HG02588 (cell line): Measurements from ENCODE around the gene MCEE.
A peak's percentile ranks its signal among the peaks of the same experiment; 100 is the strongest.
"Not testable (repeated sequence)": the region's sequence is repeated elsewhere in the genome, so short reads cannot be mapped to it uniquely, and the experiment has no call there.

ENCODE experiments used
- ATAC-seq: cut with Tn5 transposase; IDR thresholded peaks from one replicate; pipeline ENCODE4 v1.9.1; 2021; ENCODE audit warnings: mild to moderate bottlenecking, moderate library complexity; ENCODE audit not compliant: unreplicated experiment

Gene MCEE

DNA sequence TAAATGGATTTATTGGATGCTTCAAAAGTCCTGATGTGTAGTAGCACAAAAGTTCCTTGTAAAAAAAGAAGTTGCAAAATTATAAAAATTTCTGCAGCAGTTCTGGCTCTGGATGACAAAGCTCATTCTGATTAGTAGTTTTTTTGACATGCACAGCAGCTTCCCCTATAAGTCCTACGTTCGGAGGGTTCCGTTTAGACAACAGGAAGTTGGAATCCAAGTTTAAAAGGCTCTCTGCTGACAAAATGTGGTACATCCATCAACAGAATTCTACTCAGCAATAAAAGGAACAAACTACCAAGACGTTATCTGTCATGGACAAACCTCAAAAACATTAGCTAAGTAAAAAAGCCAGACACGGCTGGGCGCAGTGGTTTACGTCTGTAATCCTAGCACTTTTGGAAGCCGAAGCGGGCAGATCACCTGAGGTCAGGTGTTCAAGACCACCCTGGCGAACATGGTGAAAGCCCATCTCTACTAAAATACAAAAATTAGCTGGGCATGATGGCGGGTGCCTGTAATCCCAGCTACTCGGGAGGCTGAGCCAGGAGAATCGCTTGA is 46.2 kb downstream of the MCEE start:
- ATAC-seq, result not testable (repeated sequence)

DNA sequence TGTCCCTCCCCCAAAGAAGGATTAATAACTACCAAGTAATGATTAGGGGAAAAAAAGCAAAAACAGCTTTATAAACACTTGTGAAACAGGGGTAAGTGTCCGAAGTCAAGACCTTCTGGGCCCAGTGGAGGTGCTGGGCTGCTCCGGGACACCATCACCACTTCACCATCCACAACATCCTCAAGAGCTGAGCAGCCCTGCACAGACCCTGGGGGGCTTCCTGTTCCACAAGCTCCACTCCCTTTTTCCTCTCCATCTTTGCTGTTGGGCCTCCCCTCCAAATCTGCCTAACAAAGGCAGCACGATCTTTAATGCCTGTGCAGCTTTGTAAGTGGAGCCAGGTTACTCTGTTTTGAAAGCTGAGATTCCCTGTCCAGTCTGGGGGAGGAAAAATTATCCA is 46.7 kb downstream of the MCEE start:
- not testable (repeated sequence) for ATAC-seq

DNA sequence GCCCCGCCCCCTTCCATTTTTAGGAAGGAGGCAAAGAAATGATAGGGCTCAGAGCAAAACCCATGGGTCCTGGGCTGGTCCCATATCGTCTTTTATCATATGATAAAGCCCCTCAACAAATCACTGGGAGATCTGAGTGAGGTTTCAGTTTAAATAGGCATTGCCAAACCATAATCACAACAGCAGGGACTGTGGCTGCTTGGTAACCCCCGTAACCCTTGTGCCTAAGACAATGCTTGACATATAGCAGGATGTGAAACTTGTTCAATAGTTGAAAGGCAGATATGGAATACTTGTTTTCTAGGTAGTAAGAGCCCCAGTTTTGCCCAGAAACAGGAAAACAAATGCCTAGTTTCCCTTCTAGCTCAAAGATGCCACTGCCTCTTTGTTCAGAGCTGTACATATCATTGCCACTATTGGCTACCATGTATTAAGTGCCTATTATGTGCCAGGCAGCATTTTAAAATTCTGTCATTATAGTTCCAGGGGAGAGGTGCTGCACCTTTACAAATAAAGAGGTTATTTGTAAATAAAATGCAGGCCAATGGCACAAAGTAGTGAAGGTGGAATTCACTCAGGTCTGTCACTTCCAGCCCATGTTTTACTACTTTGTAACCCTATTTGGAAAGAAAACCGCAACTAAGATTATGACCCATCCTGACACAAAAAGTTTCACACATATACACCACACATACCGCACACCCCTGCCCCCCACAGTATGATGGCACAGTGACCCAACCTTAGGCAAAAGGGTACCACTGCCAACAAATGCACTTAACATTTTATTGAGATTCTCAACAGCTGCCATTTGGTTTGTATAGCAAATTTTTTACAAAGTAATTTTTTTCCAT is 47.4 kb downstream of the MCEE start:
- ATAC-seq, result no peak

DNA sequence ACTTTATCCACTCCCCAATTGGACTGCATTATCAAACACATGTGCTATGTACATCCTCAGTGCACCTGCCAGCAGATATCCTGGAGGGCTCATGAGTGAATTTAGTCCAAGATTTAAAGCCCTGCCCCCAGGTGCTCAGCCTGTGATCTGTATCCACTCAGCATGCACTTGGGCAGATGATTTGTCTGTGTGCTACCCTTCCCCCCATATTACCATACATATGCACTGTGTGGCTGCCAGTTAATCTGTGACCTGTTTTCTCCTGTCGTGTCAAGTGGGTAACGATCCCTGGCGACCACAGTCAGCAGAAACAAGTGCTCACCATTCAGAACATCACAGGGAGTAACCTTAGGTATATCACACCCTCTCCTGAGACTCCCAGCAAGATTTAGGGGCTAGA is 51.4 kb downstream of the MCEE start:
- no peak for ATAC-seq

DNA sequence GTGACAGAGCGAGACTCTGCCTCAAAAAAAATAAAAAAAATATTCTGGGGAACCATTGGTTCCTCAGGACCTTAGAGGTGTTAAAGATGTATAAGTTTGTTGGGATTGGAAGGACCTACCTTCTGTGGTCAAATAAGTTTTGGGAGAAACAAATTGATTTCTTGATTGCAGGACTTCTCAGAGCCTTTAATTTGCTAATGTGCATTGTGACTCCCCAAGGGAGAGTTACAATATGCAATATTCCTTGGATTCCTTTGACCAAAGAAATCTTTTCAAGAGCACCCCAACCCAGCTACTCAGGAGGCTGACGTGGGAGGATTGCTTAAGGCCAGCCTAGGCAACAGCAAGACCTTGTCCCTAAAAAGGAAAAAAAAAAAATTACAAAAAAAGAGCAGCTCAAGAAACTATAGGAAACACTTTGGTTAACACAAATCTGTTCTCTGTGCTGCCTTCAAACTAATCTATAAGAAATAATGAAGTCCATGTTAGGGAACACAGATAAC is 55.1 kb downstream of the MCEE start:
- ATAC-seq, result no peak

DNA sequence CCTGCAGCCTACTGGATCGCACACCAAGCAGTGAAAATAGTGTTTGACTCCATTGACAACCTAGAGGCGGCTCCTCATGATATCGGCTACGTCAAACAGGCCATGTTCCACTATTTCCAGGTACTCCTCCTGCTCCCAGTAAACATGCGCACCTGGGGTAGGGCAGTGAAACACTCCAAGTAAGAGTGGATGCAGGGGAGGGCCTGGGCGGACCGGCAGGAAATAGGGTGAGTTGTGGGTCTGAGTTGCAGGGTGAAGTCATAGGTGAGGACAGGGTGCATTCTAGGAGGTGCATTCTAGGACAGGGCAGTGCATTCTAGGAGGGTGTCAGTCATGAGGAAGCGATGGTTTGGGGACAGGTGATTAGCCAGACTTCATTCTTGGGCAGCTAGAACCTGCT is 56.6 kb downstream of the MCEE start:
- no peak for ATAC-seq

DNA sequence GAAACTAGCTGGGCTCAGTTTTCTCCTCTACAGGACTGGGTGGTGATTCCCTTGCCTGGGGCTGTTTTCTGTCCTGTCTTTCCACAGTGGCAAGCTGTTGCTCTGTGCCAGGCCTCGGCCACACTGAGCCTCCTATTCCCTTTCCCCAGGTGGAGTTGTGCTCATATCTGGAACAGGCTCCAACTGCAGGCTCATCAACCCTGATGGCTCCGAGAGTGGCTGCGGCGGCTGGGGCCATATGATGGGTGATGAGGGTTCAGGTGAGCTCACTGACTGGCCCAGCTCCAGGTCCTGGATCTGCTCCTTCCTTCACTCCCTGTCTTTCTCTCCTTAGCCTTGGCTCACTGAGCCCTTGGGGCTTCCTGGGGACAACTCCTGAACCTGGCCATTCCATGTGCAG is 57.5 kb downstream of the MCEE start:
- no peak for ATAC-seq

DNA sequence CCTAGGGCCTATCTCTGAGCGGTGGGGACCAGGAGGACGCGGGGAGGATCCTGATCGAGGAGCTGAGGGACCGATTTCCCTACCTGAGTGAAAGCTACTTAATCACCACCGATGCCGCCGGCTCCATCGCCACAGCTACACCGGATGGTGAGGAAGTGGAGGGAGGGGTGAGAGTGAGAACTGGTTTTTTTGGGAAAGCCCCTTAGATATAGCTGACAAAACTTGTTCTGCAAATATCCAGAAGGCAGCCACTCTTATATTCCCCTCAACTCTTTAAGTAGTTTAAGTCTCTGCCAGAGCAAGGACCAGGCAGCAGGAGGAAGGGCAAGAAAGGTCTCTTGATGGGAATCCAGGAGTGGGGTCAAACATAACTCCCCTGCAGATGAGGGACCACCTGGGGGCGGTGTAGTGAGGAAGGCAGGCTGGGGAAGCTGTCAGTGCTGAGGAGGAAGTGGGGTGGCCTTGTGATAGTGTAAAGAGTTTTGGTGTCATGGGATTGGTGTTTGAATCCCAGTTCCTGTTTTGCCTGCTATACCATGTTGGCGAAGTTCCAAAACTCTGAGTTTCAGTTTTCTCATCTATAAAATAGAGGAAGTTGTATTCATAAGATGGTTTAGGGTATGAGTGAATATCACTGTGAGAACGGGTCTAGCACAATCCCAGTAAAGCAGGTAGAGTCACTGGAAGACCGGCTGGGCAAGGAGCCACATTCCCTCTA is 58.2 kb downstream of the MCEE start:
- ATAC-seq, result peak; percentile 38

DNA sequence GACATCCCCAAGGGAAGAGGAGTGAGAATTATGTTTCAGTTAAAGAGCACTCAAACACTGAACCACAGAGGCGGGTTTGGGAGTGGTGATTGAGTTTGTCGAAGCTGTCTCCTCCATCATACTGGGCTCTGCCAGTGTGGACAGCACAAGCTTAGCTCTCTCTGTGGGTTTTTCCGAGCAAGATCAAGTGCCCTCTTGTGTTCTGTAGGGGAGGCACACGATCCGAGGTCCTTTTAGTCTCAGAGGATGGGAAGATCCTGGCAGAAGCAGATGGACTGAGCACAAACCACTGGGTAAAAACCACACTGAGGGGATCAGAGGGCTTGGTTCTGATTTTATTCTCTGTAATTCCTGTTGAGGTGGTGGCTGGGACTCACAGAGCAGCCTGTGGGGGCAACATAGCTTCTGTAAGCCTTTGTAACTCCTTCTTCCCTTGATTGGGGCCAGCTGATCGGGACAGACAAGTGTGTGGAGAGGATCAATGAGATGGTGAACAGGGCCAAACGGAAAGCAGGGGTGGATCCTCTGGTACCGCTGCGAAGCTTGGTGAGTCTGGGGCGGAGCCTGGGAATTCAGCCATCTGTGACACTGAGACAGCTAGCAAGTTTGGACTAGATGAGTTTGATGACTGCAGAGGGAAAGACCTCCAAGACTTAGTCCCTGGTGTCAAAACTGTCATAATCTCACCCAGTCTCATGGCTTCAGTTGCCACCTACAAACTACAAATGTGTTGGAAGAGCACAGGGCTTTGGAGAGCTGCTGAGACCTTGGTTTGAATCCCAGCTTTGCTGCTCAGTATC is 59.5 kb downstream of the MCEE start:
- no peak for ATAC-seq

DNA sequence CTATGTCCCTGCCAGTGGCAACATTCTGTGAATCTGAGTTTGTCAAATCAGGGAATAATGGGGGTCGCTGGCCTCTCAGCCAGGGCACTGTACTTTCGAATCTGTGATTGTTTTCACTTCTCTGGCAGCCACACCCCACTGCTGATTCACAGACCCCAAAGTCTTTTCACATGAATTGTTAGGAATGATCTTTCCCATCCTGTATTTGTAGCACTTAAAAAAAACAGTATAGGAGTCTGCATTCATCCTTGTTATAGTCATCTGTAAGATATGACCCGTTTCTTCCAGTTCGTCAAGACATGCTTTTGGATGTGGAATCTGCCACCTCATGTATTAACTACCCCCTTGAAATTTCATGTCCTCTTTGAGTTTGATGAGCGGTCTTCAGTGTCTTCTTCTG is 60.7 kb downstream of the MCEE start:
- ATAC-seq, result no peak

DNA sequence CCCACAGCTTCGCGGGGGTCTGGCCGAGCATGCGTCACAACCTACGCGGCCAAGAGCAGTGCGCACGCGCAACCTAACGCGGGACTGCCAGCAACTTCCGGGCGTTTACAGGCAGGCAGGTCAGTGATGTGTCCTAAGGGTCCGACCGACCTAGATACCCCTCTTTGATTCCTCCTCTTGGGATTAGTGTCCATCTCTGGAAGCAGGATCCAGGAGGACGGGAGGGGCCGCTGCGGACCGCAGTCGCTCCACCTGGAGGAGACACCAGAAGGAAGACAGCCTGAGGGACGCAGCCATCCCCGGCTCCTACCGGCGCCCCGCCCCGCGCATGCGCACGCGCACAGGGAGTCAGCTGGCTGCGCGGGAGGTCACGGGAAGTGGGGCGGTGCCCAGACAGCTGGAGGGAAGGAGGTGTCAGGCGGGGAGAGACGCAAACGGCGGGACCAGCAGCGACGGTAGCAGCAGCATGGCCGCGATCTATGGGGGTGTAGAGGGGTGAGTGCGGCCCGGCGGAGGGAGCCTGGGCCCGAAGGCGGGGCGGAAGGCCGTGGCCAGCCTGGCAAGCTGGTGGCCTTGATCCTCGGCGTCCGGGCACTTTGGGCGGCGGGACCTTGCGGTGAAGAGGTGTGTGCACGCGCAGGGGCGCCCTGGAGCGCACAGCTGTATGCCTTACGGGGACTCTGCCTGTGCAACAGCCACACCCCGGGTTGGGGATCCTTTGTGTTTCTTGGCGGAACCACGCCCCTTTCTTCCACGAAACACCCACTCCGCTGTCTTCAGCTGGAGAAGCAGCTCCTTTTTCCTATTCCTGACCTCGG is 61.6 kb downstream of the MCEE start, which contains the start of gene NAGK:
Gene NAGK (plus strand): TSS at position 431 of the 818 bp plus-strand sequence. CDS start 36 bp downstream, at position 467.
- ATAC-seq, result peak; percentile 58

DNA sequence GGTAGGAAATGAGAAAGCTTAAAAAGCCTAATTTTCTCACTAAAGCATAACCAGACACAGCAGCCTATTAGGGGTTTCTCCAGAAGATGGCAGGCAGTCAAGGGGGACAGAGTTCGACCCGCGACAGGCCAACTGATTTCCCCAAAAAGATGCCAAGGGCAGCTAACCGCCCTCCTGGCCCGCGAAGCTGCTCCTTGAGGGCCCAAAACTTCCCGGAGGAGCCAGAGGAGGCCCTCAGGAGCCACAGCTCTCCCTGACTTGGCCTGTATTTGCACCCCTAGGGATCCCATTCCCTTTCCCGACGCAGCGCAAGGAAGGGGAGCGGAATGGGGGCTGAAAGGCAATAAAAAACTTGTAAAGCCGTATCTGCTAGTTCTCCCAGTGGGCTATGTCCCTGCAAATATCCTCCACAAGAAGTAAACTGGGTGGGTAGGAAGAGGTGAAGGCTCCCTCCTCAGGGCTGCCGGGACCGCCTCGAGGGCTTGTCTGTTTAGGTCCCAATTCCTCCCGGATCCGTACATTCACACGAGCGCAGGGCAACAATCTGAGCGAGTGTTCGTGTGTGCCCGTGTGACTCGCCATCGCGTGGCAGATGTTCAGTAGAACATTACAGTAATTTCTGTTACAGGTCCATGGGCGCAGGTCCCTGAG is 62.3 kb downstream of the MCEE start:
- peak; percentile 3 for ATAC-seq

DNA sequence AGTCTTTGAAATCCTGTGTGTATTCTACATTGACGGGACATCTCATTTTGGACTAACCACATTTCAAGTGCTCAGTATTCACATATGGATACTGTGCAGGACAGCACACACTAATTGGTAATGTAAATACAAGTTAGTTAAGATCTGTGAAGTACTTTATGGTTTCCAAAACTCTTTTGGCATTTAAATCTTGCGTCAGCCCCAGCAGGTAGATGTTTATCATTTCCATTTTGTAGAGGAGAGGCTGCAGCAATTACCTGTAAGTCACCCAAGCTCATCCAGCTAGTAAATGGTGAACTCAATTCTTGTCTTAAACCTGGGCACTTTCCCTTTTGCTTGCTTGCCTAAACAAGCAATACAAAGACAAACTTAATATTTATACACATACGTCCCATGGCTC is 63.2 kb downstream of the MCEE start:
- ATAC-seq, result no peak

DNA sequence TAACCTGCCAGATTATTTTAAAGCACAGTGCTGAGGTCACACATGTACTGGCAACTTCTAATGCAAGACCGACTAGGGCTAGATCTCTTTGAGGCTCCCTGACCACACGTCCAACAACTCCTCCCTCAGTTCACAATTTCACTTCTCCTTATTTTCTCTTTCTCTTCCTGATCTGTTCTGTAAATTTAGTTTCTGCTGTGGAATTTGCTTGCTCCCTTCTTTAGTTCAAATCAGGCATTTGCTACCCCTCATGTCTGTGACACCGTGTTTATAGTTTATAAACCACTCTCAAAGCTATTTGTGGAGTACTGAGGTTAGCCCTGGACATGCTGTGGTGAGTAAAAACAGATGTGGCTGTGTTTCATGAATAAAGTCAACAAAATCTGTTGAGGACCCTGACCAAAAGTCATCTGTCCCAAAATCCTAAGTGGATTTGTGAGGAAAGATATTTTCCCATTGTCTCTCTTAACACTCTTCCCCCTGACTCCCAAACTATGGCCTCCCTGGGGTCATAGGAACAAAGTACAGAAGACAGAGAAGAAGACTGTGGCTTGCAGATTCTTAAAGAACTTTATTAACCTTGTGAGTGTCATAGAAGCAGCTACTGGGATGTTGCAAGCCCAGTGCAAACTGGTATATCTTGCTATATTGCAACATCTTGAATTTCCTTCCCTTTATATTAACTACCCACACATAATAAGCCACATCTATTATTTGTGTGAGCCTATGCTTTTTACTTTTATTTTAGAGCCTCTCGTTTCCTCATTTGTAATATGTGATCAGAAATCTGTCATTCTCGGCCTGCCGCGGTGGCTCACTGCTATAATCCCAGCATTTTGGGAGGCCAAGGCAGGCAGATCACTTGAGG is 65.0 kb downstream of the MCEE start:
- peak; percentile 24 for ATAC-seq

DNA sequence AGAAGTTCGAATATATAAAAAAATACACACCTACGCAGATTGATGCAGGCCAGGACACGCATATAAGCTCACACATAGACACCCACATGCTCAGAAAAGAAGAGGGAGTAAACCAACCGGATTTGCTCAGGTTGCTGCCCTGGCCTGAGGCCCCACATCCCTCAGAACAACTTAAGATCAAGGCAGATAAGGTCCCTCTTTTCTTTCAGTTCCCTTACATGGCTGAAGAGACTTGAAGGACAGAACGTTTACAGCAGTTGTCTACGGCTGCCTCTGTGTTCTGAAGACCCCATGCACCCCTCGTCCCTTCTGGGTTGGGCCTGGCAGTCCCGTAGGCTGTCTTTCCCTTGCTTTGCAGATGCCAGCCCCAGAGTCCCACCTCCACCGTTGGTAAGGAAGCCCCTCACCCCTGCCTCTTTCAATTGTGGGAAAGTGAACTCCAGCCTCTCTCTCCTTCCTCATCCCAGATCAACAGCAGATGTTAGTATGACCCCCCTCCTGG is 65.9 kb downstream of the MCEE start:
- no peak for ATAC-seq

DNA sequence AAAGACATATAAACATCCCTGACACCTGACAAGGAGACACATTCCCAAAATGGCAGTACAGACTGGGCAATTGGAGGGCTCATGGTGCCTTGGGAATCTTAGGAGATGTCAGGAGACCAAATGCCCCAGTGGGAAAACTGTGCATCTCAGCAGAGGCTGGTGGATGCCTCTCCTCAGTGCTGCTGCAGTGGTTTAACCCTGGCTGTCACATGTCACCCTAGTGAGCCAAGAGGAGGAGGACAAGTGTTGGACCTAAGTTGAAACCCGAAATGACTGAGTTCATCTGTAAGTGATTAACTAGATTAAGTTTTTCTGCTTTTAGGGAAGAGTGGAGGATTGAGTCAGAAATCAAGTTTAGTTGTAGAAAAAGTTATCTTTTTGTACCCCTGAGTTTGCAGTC is 66.8 kb downstream of the MCEE start:
- ATAC-seq, result no peak

DNA sequence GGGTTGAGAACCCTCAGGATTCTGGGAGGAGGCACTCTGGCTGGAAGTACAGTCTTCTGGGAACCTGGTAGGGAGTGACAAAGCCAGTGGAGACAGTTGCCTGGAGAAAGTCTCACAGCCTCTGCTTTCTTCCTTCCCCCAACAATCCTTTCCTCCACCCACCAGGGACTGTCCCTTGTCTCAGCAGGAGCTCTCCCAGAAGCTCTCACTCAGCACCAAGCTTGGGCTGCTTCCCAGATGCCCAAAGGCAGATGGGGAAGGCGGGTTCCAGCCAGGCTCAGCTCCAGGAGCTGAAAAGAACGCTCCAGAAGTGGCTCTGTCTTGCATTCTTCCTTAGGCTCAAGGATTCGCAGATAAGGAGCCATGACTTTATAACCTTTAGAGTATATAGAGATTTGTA is 69.2 kb downstream of the MCEE start:
- ATAC-seq, result no peak

DNA sequence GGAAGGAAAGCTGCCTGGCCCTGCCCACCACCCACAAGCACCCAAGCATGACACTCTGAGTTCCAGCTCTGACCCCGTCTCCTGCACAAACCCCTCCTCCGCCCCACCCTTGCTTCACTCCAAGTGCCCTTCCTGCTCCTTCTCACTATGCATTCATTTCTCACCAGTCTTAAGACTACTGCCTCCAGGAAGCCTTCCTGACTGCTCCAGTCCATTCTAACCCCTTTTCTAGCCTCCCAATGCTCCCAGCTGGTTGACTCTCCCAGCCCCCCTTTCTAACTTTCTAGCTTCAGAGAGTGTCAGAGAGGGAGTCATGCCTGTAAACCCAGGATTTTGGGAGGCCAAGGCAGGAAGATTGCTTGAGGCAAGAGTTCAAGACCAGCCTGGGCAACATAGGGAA is 69.8 kb downstream of the MCEE start:
- no peak for ATAC-seq
